GM12801 (cell line): ENCODE data around the gene NRG2.

Experiments used
- CTCF ChIP-seq: IDR thresholded peaks from one replicate; pipeline ENCODE4 v1.5.1; 2011; ENCODE audit warnings: control low read depth; ENCODE audit not compliant: insufficient read length; ENCODE audit errors: extremely low read depth

The NRG2 gene

GRCh38 chr5:139880416-139881142 lies 162.5 kb downstream of the NRG2 start:
- no peak for TF ChIP-seq CTCF

GRCh38 chr5:139878093-139878492 lies 165.0 kb downstream of the NRG2 start:
- TF ChIP-seq CTCF: no peak

GRCh38 chr5:139877129-139877597 lies 165.9 kb downstream of the NRG2 start:
- no peak for TF ChIP-seq CTCF

- no peak for TF ChIP-seq CTCF
These were observed 167.1 kb downstream of the NRG2 start for GRCh38 chr5:139875957-139876356.

GRCh38 chr5:139872851-139873794 lies 170.0 kb downstream of the NRG2 start:
- no peak for TF ChIP-seq CTCF

- TF ChIP-seq CTCF: no peak
These were observed 170.9 kb downstream of the NRG2 start for GRCh38 chr5:139872052-139872766.

GRCh38 chr5:139871614-139872013 lies 171.5 kb downstream of the NRG2 start:
- no peak for TF ChIP-seq CTCF
